Peyer's patch (tissue), 4 donors: Measurements from ENCODE around the gene RAD51B. TPM values are rescaled to one million over a fixed set of nuclear protein-coding genes. Genes with fewer than 3 reads are reported as not detected.

Source experiments
- DNase-seq, 3 donors: peaks; one replicate each; pipeline ENCODE4 v3.0.0-alpha.2; 2017 to 2019
- H3K27ac ChIP-seq, 4 donors: fragments of 200-600 bp; sonication (generic); one replicate each; pipeline ENCODE4 v1.5.1; 2016 to 2019
- H3K27me3 ChIP-seq, 2 donors: fragments of 200-600 bp; sonication (generic); one replicate each; pipeline ENCODE4 v1.5.1; 2019
- H3K36me3 ChIP-seq, 3 donors: fragments of 200-600 bp; sonication (generic); one replicate each; pipeline ENCODE4 v1.5.1; 2016 to 2019
- H3K4me1 ChIP-seq, 4 donors: fragments of 200-600 bp; sonication (generic); one replicate each; pipeline ENCODE4 v1.5.1; 2016 to 2019
- H3K4me3 ChIP-seq, 4 donors: fragments of 200-600 bp; sonication (generic); 1 replicate in 3 of 4; 2 replicates in 1 of 4; pipeline ENCODE4 v1.5.1; 2016 to 2019; ENCODE audit warnings: mild to moderate bottlenecking in 1 of 4
- H3K9me3 ChIP-seq, 4 donors: fragments of 200-600 bp; sonication (generic); one replicate each; pipeline ENCODE4 v1.5.1; 2016 to 2019; ENCODE audit warnings: mild to moderate bottlenecking in 1 of 4
- POLR2A ChIP-seq, 2 donors: fragments of 450-650 bp; IDR thresholded peaks; one replicate each; pipeline ENCODE4 v1.5.1; 2017; ENCODE audit warnings: antibody characterized with exemption in 2 of 2, mild to moderate bottlenecking in 2 of 2, moderate library complexity in 2 of 2
- total RNA-seq, 4 donors: library from RNA; depleted of rRNA; stranded (reverse); fragments of >200 nt; gene quantifications; one replicate each; pipeline ENCODE4 v1.1.0, GENCODE V29; 2016
- TF ChIP-seq, protein P1 (sequence below), 6 experiments: fragments of 450-650 bp in 4 of 6; fragments of 200-600 bp in 2 of 6; sonication (generic) in 1 of 6; IDR thresholded peaks; one replicate each; pipeline ENCODE4 v1.5.1; 2017 to 2019; ENCODE audit warnings: antibody characterized with exemption in 6 of 6, mild to moderate bottlenecking in 3 of 6, moderate library complexity in 1 of 6

RAD51B gene
- total RNA-seq, 4 donors from 2014 or later, result 12.6 to 103 (median 33.1) TPM

DNA sequence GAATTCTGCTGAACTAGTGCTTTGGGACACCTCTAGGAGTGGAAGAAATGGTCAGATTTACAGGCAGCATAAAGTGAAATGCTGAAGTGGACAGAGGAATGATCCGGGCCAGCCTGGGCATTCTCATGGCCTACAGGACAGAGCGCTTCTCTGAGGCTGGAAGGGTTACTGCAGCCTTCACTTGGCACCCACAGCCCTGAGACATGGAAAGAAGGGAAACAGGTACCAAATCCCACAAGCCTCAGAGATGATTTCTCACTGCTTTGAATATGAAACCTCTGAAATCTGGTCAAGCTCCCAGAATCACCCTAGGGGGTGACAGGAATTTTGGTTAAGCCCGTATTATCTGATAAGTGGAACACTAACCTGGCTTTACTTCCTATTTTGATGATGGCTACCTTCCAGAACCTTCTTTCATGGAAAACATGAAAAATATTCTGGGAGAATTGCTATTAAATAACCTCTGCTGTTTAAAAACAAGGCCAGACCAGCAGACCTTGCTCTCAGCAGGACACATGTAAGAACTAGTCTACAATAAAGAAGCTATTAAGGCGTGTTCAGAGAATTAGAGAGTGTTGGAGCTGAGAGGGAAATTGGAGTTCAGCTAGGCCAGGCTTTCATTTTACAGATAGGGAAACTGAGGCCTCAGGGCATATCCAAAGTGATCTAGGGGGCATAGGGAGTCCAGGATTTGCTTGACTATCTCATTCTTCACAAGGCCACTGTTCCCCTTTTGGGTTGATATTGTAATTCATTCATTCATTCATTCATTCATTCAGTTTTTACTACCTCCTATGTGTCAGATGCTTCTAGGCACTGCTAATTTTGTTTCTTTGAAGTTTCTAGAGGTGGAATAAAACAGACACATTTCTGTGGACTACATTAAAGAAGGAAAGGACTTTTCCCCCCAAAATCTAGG is 691.8 kb downstream of the RAD51B start:
- Histone ChIP-seq H3K9me3 (no peaks in the 10 kb centered on the region), H3K36me3 (no peaks in the 10 kb centered on the region), H3K4me1 (peaks cover 0 to 33% (median 16%) of the 10 kb centered on the region in 4 donors), H3K27ac (peak overlapping the region in 3 of 4 donors; percentile 42 to 63 (median 54)), H3K4me3 (no peak overlapping the region), H3K27me3 (no peaks in the 10 kb centered on the region)
- TF ChIP-seq POLR2A (IDR thresholded peaks at IDR 0.05), result no peak
- TF ChIP-seq, protein P1, sequence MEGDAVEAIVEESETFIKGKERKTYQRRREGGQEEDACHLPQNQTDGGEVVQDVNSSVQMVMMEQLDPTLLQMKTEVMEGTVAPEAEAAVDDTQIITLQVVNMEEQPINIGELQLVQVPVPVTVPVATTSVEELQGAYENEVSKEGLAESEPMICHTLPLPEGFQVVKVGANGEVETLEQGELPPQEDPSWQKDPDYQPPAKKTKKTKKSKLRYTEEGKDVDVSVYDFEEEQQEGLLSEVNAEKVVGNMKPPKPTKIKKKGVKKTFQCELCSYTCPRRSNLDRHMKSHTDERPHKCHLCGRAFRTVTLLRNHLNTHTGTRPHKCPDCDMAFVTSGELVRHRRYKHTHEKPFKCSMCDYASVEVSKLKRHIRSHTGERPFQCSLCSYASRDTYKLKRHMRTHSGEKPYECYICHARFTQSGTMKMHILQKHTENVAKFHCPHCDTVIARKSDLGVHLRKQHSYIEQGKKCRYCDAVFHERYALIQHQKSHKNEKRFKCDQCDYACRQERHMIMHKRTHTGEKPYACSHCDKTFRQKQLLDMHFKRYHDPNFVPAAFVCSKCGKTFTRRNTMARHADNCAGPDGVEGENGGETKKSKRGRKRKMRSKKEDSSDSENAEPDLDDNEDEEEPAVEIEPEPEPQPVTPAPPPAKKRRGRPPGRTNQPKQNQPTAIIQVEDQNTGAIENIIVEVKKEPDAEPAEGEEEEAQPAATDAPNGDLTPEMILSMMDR (IDR thresholded peaks at IDR 0.05), result no peak
- no peak for DNase-seq

DNA sequence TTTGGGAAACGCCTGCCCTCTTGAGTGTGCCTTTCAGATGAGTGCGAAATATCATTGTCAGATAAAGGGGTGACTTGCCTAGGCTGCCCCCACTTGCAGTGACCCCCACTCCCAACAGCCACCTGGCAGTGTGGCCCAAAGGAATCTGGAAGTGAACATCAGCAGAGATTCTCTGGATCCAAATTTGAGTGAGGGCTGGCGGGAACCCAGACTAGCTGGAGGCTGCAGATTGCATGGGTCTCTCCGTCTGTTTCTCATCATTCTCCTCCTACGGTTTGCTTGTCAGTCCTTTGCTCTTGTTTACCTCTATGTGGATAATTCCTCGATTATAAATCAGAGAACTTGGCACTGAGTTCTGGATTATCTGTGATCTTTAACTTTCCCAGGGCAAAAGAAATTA is 692.5 kb downstream of the RAD51B start:
- TF ChIP-seq, protein P1 (IDR thresholded peaks at IDR 0.05), result no peak
- no peak for TF ChIP-seq POLR2A (IDR thresholded peaks at IDR 0.05)
- no peak for DNase-seq
- H3K9me3 ChIP-seq, result no peaks in the 10 kb centered on the region
- H3K4me3 ChIP-seq, result no peak overlapping the region
- H3K27me3 ChIP-seq, result no peaks in the 10 kb centered on the region
- H3K36me3 ChIP-seq, result no peaks in the 10 kb centered on the region
- H3K27ac ChIP-seq, result peak overlapping the region in 3 of 4 donors; percentile 23 to 78 (median 54)
- peaks cover 0 to 26% (median 14%) of the 10 kb centered on the region in 4 donors for H3K4me1 ChIP-seq

DNA sequence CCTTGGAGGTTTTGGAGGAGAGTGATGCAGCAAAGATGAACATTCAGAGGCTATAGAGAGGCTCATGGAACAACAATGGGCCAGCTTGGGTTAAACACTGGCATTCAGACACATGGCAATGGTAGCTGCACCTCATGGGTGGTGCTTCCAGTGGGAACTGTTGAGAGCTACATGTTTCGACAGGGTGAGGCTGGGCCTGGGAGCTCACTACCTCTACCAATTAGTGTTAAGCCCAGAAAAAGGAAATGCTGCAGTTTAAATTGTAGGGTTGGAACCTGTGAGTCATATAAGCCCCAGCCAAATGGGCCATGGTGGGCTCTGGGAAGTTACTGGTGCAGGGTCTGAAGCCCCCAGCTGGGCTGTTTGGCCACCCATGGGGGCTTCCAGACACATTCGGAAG is 693.6 kb downstream of the RAD51B start:
- peak overlapping the region; percentile 11 to 78 (median 44) for H3K27ac ChIP-seq

DNA sequence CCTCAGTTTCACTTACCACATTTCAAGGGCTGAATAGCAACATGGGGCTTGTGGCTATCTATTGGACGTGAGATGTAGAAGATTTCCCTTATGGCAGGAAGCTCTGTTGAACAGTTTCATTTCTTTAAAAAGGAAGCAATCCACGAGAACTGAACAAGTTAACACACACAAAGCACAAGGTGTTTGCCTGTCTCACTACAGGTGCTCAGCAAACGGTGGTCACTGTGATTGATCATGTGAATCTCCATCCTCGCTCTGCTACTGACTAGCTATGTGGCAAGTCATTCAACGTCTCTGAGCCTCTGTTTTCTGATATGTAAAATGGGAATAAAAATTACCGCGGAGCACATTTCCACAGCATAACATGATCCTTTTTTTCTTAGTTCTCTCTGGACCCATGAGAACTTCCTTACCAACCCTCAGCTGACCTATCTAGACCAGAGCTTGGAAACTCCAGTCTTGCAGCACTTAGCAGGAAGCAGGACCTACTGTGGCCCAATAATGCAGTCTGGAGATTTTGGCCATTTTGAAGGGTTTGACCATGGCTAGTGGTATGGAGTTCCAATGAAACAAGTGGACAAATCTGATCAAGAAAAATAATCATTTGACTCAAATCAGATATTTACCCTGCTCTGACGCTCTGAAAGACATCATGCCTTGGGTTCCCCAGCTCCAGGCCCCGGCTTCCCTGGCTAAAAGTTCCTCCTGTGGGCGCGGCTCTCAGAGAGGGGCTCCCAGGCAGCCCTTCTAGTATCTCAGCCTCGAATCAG is 694.4 kb downstream of the RAD51B start:
- Histone ChIP-seq H3K4me1 (peaks cover 0 to 31% (median 13%) of the 10 kb centered on the region in 4 donors), H3K27ac (peak overlapping the region; percentile 11 to 78 (median 44)), H3K4me3 (no peak overlapping the region), H3K27me3 (no peaks in the 10 kb centered on the region), H3K9me3 (no peaks in the 10 kb centered on the region), H3K36me3 (no peaks in the 10 kb centered on the region)
- DNase-seq, result peak in 2 of 3 donors; percentile 69 to 79
- TF ChIP-seq, protein P1 (IDR thresholded peaks at IDR 0.05), result no peak
- no peak for TF ChIP-seq POLR2A (IDR thresholded peaks at IDR 0.05)

More for the DNA sequence above, 693.6 kb downstream of the RAD51B start:
- no peaks in the 10 kb centered on the region for H3K9me3 ChIP-seq
- no peaks in the 10 kb centered on the region for H3K36me3 ChIP-seq
- H3K4me3 ChIP-seq, result no peak overlapping the region
- peak in 1 of 3 donors; percentile 23 for DNase-seq
- H3K27me3 ChIP-seq, result no peaks in the 10 kb centered on the region
- no peak for TF ChIP-seq POLR2A (IDR thresholded peaks at IDR 0.05)
- TF ChIP-seq, protein P1 (IDR thresholded peaks at IDR 0.05), result no peak
- H3K4me1 ChIP-seq, result peaks cover 0 to 23% (median 11%) of the 10 kb centered on the region in 4 donors

DNA sequence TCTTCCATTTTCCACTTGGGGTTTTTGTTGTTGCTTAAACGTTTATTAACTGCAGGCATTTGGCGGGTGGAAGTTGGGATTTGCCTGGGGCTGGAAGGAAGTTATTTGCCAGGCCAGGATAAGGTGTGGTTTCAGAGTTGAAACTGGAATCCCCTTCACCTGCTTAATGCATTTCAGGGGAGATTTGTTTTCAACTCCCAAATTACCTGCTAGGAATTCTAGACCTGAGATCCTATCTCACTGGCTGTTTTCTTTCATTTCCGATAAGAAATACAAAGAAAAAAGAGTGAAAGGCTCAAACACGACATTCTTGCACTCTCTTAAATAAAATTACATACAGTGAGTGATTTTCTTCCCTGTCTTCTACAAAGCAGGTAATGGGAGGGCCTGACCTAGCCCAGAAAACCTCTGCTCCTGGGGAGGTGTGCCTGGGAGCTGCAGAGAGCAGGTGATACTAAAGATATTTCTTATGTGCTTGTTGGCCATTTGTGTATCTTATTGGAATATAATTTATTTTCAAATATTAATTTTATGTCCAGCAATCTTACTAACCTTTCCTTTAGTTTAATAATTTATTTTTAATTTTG is 695.1 kb downstream of the RAD51B start:
- Histone ChIP-seq H3K36me3 (no peaks in the 10 kb centered on the region), H3K4me1 (peaks cover 0 to 35% (median 16%) of the 10 kb centered on the region in 4 donors), H3K27ac (peak overlapping the region in 1 of 4 donors; percentile 78), H3K27me3 (no peaks in the 10 kb centered on the region), H3K4me3 (no peak overlapping the region), H3K9me3 (no peaks in the 10 kb centered on the region)
- TF ChIP-seq, protein P1 (IDR thresholded peaks at IDR 0.05), result no peak
- TF ChIP-seq POLR2A (IDR thresholded peaks at IDR 0.05), result no peak
- no peak for DNase-seq
